ENCODE results near the gene SLC47A2.
"Not testable (repeated sequence)": the region's sequence is repeated elsewhere in the genome, so short reads cannot be mapped to it uniquely, and the experiment has no call there.

SLC47A2 gene

GRCh38 chr17:19716108-19717030 lies at the start of gene SLC47A2:
Gene SLC47A2 (minus strand): TSS chr17:19716584. CDS start chr17:19716555, 29 bp downstream.
- DNase-seq = no peak

- no peak for DNase-seq
Measured at GRCh38 chr17:19766016-19766415, 49.6 kb upstream of the SLC47A2 start.

- DNase-seq = not testable (repeated sequence)
Measured at GRCh38 chr17:19763991-19764390, 47.6 kb upstream of the SLC47A2 start.

- DNase-seq = no peak
Measured at GRCh38 chr17:19763416-19763815, 47.0 kb upstream of the SLC47A2 start.

GRCh38 chr17:19762515-19762961 lies 46.2 kb upstream of the SLC47A2 start:
- peak; percentile 70 for DNase-seq

- no peak for DNase-seq
Measured at GRCh38 chr17:19760746-19761145, 44.4 kb upstream of the SLC47A2 start.

- DNase-seq = no peak
Measured at GRCh38 chr17:19759568-19760549, 43.5 kb upstream of the SLC47A2 start.

- no peak for DNase-seq
Measured at GRCh38 chr17:19757536-19758180, 41.3 kb upstream of the SLC47A2 start.

- no peak for DNase-seq
Measured at GRCh38 chr17:19756546-19756945, 40.2 kb upstream of the SLC47A2 start.

GRCh38 chr17:19755821-19756510 lies 39.6 kb upstream of the SLC47A2 start:
- no peak for DNase-seq

- DNase-seq = no peak
Measured at GRCh38 chr17:19755392-19755791, 39.0 kb upstream of the SLC47A2 start.

- peak; percentile 24 for DNase-seq
Measured at GRCh38 chr17:19753661-19754463, 37.5 kb upstream of the SLC47A2 start.

GRCh38 chr17:19753051-19753509 lies 36.7 kb upstream of the SLC47A2 start:
- DNase-seq = peak; percentile 51

- DNase-seq = peak; percentile 23
Measured at GRCh38 chr17:19752216-19753050, 36.0 kb upstream of the SLC47A2 start.

GRCh38 chr17:19750835-19751234 lies 34.5 kb upstream of the SLC47A2 start:
- no peak for DNase-seq

- DNase-seq = no peak
Measured at GRCh38 chr17:19750020-19750572, 33.7 kb upstream of the SLC47A2 start.

GRCh38 chr17:19748807-19749193 lies 32.4 kb upstream of the SLC47A2 start:
- DNase-seq = no peak

- peak; percentile 55 for DNase-seq
Measured at GRCh38 chr17:19747829-19748806, 31.7 kb upstream of the SLC47A2 start, which contains the start of gene ALDH3A1. Gene ALDH3A1 (minus strand): TSS chr17:19748298. CDS start chr17:19745129, 3,169 bp downstream.

Data from right forelimb (tissue), 1 donor.